ENCODE measurements around the gene AIG1. TPM values are rescaled to one million over a fixed set of nuclear protein-coding genes. Genes with fewer than 3 reads are reported as not detected.

AIG1 gene
- total RNA-seq, 1 donor from 2014 or later: 91.5 TPM

GRCh38 chr6:143368426-143368825 lies 307.7 kb downstream of the AIG1 start:
- intact Hi-C loops (cut with micrococcal nuclease): no loop called here
- DNase-seq (no peak), ATAC-seq (no peak)

- intact Hi-C loops (cut with micrococcal nuclease): no loop called here
- DNase-seq: no peak
- no peak for ATAC-seq
These were observed 309.3 kb downstream of the AIG1 start for GRCh38 chr6:143369971-143370370.

- intact Hi-C loops (cut with micrococcal nuclease): no loop called here
- no peak for DNase-seq
- ATAC-seq: no peak
These were observed 310.2 kb downstream of the AIG1 start for GRCh38 chr6:143370812-143371370.

- no peak for ATAC-seq
- no peak for DNase-seq
- intact Hi-C loops (cut with micrococcal nuclease): no loop called here
These were observed 311.7 kb downstream of the AIG1 start for GRCh38 chr6:143372199-143372882.

- DNase-seq (no peak), ATAC-seq (no peak)
- intact Hi-C loops (cut with micrococcal nuclease): no loop called here
These were observed 313.3 kb downstream of the AIG1 start for GRCh38 chr6:143374014-143374413.

- DNase-seq (no peak), ATAC-seq (no peak)
- intact Hi-C loops (cut with micrococcal nuclease): no loop called here
These were observed 314.4 kb downstream of the AIG1 start for GRCh38 chr6:143375022-143375585.

GRCh38 chr6:143376375-143376774 lies 315.7 kb downstream of the AIG1 start:
- intact Hi-C loops (cut with micrococcal nuclease): no loop called here
- DNase-seq: no peak
- no peak for ATAC-seq

GRCh38 chr6:143376861-143377260 lies 316.2 kb downstream of the AIG1 start:
- intact Hi-C loops (cut with micrococcal nuclease): no loop called here
- no peak for ATAC-seq
- DNase-seq: no peak

GRCh38 chr6:143385636-143386035 lies 324.9 kb downstream of the AIG1 start:
- no peak for ATAC-seq
- no peak for DNase-seq
- intact Hi-C loops (cut with micrococcal nuclease): no loop called here

GRCh38 chr6:143390278-143390677 lies 329.6 kb downstream of the AIG1 start:
- no peak for DNase-seq
- no peak for ATAC-seq
- intact Hi-C loops (cut with micrococcal nuclease): no loop called here

Other genes with a start within 250 kb of the AIG1 start
- gene HIVEP2, start 115.7 kb upstream of the AIG1 start, total RNA-seq: 14.4 TPM

All from left ventricle myocardium superior (tissue), 1 donor.